Skeletal muscle tissue (tissue), 4 donors: Measurements from ENCODE around the gene IL2RA. TPM values are rescaled to one million over a fixed set of nuclear protein-coding genes. Genes with fewer than 3 reads are reported as not detected.
A peak's percentile ranks its signal among the peaks of the same experiment; 100 is the strongest.

Source experiments
- H3K27ac ChIP-seq: one replicate; pipeline ENCODE4 v1.7.0; 2013; ENCODE audit warnings: mild to moderate bottlenecking, low read depth, low read length, inconsistent platforms
- H3K27me3 ChIP-seq, 3 donors: one replicate each; pipeline ENCODE4 v1.7.0; 2013; ENCODE audit warnings: low read length in 3 of 3; ENCODE audit not compliant: control insufficient read depth in 3 of 3, insufficient read depth in 3 of 3
- H3K36me3 ChIP-seq, 3 donors: one replicate each; pipeline ENCODE4 v1.7.0; 2013; ENCODE audit warnings: low read length in 3 of 3; ENCODE audit not compliant: control insufficient read depth in 3 of 3, insufficient read depth in 3 of 3
- H3K4me1 ChIP-seq, 3 donors: one replicate each; pipeline ENCODE4 v1.7.0; 2013; ENCODE audit warnings: low read length in 3 of 3, mild to moderate bottlenecking in 3 of 3; ENCODE audit not compliant: control insufficient read depth in 3 of 3, insufficient read depth in 3 of 3
- H3K4me3 ChIP-seq, 3 donors: one replicate each; pipeline ENCODE4 v1.7.0; 2013; ENCODE audit warnings: low read length in 3 of 3
- H3K9ac ChIP-seq, 3 donors: one replicate each; pipeline ENCODE4 v1.7.0; 2013; ENCODE audit warnings: low read length in 3 of 3, mild to moderate bottlenecking in 3 of 3, moderate library complexity in 2 of 3, low read depth in 1 of 3
- H3K9me3 ChIP-seq, 3 donors: one replicate each; pipeline ENCODE4 v1.7.0; 2013; ENCODE audit warnings: low read length in 3 of 3; ENCODE audit not compliant: control insufficient read depth in 3 of 3
- total RNA-seq: library from RNA; depleted of rRNA; stranded (reverse); fragments of >200 nt; gene quantifications from one replicate; pipeline ENCODE4 v1.2.3, GENCODE V29; 2014
- donor health status: Osteomylitis.

The IL2RA gene
- total RNA-seq, 1 donor from 2014 or later, result not detected

DNA sequence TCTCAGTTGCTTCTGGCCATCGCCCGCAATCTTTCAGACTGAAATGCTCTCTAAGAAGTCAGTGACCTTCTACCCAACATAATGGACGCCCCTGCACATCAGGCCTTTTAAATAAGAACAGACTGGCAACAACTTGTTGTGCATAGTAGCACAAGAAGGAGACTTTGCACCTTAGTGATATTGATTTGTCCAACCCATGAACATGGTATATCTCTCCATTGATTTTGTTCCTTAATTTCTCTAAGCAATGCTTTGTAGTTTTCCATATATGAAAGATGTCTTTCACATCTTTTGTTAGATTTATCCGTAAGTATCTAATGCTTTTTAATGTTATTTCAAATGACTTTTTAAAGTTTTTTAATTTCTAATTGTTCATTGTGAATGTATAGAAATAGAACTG is 89.1 kb downstream of the IL2RA start:
- H3K9ac ChIP-seq, result no peak overlapping the region
- peaks cover 6 to 22% (median 10%) of the 10 kb centered on the region in 3 donors for H3K4me1 ChIP-seq
- no peaks in the 10 kb centered on the region for H3K27me3 ChIP-seq
- no peaks in the 10 kb centered on the region for H3K9me3 ChIP-seq
- H3K36me3 ChIP-seq, result no peaks in the 10 kb centered on the region
- H3K4me3 ChIP-seq, result no peak overlapping the region
- H3K27ac ChIP-seq, result no peak overlapping the region

DNA sequence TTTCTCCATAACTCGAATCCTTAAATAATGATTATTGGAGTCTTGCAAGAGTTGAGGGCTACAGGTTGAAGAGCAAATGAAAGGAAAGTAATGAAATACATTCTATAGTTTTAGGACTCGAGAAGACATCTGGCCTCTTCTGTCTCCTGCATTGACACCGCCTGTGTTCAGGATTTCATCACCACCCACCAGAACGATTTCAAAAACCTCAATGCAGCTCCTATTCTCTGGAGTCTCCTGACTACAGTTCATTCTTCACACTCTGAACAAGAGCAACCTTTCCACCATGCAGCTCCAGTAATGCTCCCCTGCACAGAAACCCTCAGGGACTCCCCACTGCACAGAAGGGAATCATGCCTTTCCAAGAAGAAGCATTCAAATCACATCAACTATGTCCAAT is 90.3 kb downstream of the IL2RA start:
- no peaks in the 10 kb centered on the region for H3K9me3 ChIP-seq
- peaks cover 6 to 22% (median 10%) of the 10 kb centered on the region in 3 donors for H3K4me1 ChIP-seq
- H3K9ac ChIP-seq, result no peak overlapping the region
- no peak overlapping the region for H3K4me3 ChIP-seq
- H3K27ac ChIP-seq, result peak overlapping the region; percentile 56
- H3K36me3 ChIP-seq, result no peaks in the 10 kb centered on the region
- H3K27me3 ChIP-seq, result no peaks in the 10 kb centered on the region

DNA sequence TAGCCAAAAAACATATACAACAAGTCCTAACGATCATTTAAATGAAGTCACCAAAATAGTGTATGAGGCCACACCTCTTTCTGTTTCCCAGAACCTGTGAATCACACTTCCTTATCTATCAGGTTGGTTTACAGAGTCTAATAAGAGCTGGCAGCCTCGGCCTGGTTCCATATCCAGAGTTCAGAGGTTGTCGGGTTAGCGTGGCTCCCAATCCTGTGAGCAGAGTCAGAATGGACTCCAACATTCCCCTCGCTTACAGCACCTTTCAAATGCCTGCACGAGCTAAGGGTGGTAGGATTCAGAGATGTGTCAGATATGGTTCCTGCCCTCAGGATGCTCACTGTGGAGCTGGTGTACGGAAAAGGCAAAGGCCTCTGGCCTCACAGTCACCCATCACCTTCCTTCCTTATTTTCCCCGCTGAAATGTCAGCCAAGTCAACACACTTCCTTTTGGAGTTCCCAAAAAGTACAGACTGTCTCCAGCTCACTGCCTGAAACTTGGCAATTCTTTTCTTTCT is 90.8 kb downstream of the IL2RA start:
- no peak overlapping the region for H3K9ac ChIP-seq
- H3K4me1 ChIP-seq, result peaks cover 6 to 22% (median 10%) of the 10 kb centered on the region in 3 donors
- no peaks in the 10 kb centered on the region for H3K36me3 ChIP-seq
- no peaks in the 10 kb centered on the region for H3K9me3 ChIP-seq
- H3K27ac ChIP-seq, result peak overlapping the region; percentile 56
- no peak overlapping the region for H3K4me3 ChIP-seq
- no peaks in the 10 kb centered on the region for H3K27me3 ChIP-seq

DNA sequence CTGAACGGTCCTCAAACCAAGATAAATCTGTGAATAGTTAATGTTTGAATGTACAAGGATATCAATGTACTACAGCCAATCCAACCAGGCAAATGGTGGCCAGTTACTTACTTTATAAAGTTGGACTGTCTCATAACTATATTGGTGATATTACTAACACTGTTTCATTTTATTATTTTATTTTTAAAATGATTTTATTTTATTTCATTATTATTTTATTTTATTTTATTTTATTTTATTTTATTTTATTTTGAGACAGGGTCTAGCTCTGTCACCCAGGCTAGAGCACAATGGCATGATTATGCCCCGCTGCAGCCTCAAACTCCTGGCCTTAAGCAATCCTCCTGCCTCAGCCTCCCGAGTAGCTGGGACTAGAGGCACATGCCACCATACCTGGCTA is 91.6 kb downstream of the IL2RA start:
- Histone ChIP-seq H3K36me3 (peaks cover 0 to 5% (median 0%) of the 10 kb centered on the region in 3 donors), H3K4me1 (peaks cover under 1 to 17% (median 5%) of the 10 kb centered on the region in 3 donors), H3K9me3 (no peaks in the 10 kb centered on the region), H3K27me3 (no peaks in the 10 kb centered on the region), H3K9ac (no peak overlapping the region), H3K27ac (no peak overlapping the region), H3K4me3 (no peak overlapping the region)

DNA sequence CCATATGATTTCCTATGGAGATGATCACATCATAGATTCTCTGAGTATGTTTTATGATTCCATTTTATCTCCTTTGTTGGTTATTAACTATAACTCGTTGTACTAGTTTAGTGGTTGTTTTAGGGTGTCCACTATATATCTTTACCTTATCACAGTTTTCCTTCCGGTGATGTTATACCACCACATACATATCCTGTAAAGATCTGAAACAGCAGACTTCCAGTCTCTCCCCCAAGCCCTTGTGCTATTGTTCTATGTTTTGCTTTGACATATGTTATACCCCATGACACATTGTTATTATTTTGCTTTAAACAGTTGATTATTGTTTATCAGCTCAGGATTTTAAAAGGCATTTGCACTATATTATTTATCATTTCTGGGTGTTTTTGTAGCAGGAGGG is 92.1 kb downstream of the IL2RA start:
- Histone ChIP-seq H3K4me1 (peaks cover 0 to 14% (median 5%) of the 10 kb centered on the region in 3 donors), H3K27ac (no peak overlapping the region), H3K27me3 (no peaks in the 10 kb centered on the region), H3K4me3 (no peak overlapping the region), H3K9me3 (no peaks in the 10 kb centered on the region), H3K36me3 (peaks cover 0 to 9% (median 4%) of the 10 kb centered on the region in 3 donors), H3K9ac (no peak overlapping the region)

DNA sequence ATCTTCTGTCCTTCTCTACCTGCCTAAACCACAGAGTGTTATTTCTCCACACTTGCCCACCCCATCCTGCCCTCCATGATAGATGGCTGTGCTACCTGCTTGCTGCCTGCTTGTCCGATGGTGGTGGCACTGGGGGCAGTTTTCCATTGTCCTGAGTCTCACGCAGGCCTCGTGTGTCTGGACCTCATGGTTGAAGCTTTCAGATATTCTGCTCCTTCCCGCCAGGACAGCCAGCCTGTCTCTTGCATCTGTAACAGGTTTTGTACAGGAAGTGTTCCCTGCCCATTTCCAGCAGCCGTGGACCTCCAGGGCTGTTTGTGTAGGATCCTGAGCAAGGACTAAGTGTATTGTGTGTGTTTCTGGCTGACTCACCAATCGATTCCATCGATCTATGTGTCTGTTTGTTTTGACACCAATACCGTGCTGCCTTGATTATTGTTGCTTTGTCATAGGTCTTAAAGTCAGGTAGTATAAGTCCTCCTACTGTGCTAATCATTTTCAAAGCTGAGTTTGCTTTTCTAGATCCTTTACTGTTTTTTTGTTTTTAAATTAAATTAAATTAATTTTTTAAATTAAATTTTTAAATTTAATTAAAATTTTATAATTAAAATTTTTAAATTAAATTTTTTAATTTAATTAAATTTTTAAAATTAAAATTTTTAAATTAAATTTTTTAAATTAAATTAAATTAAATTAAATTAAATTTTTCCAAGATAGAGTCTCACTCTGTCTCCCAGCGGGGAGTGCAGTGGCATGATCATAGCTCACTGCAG is 93.3 kb downstream of the IL2RA start:
- H3K9ac ChIP-seq, result no peak overlapping the region
- H3K9me3 ChIP-seq, result no peaks in the 10 kb centered on the region
- no peak overlapping the region for H3K4me3 ChIP-seq
- peaks cover 4 to 9% (median 5%) of the 10 kb centered on the region in 3 donors for H3K36me3 ChIP-seq
- H3K27ac ChIP-seq, result no peak overlapping the region
- H3K4me1 ChIP-seq, result peaks cover 0 to 14% (median 5%) of the 10 kb centered on the region in 3 donors
- H3K27me3 ChIP-seq, result no peaks in the 10 kb centered on the region

DNA sequence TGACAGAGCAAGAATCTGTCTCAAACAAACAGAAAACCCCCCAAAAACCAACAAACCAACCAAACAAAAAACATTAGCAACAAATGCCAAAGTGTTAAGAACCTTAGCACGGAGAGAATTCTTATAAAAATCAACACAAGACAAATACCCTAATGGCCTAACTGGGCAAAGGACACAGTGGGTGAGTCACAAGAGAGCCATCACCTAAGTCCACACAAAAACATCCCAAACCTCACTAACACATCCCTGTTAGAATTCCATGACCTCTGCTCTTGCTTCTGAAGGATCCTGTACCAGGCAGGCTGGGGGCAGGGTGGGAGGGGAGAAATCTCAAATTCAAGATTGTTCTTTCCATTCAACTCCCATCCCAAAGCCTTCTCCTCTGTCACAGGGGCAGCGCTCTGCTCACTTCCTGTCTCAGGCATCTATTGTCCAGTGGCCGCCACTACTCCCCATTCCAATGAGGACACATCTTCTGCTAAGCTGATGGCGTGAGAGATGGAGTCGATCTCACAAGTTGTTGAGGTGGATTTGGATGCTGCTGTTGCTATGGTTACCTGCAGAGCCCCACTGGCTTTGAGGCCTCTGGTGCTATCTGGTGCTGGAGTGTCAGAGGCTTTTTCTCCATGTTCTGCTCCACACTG is 94.0 kb downstream of the IL2RA start:
- Histone ChIP-seq H3K9me3 (no peaks in the 10 kb centered on the region), H3K27me3 (no peaks in the 10 kb centered on the region), H3K27ac (no peak overlapping the region), H3K9ac (no peak overlapping the region), H3K36me3 (peaks cover 6 to 9% (median 9%) of the 10 kb centered on the region in 3 donors), H3K4me1 (peaks cover 0 to 14% (median 5%) of the 10 kb centered on the region in 3 donors), H3K4me3 (no peak overlapping the region)

DNA sequence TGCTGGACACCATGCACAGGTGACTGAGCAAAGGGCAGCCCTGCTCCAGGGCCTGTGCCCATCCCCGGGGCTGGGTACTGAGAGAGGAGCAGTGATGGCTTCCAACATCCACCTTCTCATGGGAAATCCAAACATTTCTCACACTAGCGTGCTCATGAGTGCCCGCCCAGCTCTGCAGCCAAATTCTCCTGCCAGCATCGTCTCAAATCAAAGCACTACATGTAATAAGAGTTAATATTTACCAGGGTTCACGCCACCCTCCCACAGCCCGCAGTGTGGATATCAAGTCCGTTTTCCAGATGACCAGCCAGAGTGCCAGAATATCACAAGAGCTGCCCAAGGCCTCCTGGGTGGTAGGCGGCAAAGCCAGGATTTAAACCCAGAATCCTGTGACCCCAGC is 96.9 kb downstream of the IL2RA start:
- Histone ChIP-seq H3K9me3 (no peaks in the 10 kb centered on the region), H3K27ac (no peak overlapping the region), H3K36me3 (peaks cover 22 to 24% (median 23%) of the 10 kb centered on the region in 3 donors), H3K4me3 (no peak overlapping the region), H3K4me1 (peaks cover 0 to 4% (median 2%) of the 10 kb centered on the region in 3 donors), H3K27me3 (no peaks in the 10 kb centered on the region), H3K9ac (no peak overlapping the region)

DNA sequence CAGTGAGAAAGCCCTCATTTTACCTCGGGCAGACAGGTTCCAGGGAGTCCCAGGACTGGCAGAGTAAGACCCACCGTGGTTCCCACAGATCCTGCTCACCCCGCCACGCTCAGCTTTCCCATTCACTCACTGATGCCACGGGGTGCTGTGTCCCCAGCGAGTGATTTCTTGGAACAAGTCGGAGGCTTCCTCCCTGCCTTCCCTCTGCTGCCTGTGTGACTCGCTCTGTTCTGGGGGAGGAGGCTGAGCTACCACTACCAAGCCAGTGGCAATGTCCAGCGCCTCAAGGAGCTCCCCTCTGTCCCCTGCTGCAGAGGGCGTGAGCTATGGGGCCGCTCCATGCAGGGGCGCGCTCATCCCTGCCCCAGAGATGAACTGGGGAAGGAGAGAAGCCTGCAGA is 97.4 kb downstream of the IL2RA start:
- Histone ChIP-seq H3K9ac (no peak overlapping the region), H3K4me1 (peaks cover 0 to 4% (median 2%) of the 10 kb centered on the region in 3 donors), H3K9me3 (no peaks in the 10 kb centered on the region), H3K27ac (no peak overlapping the region), H3K36me3 (peaks cover 27 to 30% (median 29%) of the 10 kb centered on the region in 3 donors), H3K27me3 (no peaks in the 10 kb centered on the region), H3K4me3 (no peak overlapping the region)

DNA sequence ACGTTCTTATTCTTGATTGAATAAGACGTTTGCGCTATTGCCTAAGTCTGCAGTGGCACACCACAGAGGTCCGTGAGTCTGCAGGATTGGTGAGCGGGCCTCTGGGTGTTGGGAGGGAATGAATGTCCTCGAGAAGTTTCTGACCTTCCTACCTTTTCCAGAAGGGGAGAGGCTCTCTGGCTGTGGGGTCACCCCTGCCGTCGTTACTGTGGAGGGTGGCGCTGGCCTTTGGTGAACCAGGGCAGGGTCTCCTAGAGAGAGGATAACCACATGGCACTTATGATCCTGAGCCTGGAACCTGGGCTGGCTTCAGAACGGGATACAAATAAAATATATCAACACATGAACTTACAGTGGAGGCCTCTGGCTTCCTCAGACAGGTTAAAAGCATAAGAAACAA is 98.6 kb downstream of the IL2RA start:
- H3K27ac ChIP-seq, result no peak overlapping the region
- peaks cover 31 to 36% (median 32%) of the 10 kb centered on the region in 3 donors for H3K36me3 ChIP-seq
- H3K4me1 ChIP-seq, result peaks cover 0 to under 1% (median under 1%) of the 10 kb centered on the region in 3 donors
- no peaks in the 10 kb centered on the region for H3K9me3 ChIP-seq
- no peak overlapping the region for H3K9ac ChIP-seq
- no peaks in the 10 kb centered on the region for H3K27me3 ChIP-seq
- no peak overlapping the region for H3K4me3 ChIP-seq
